HCT116 (cell line): ENCODE results near the gene CUEDC1. TPM values are rescaled to one million over a fixed set of nuclear protein-coding genes. Genes with fewer than 3 reads are reported as not detected.

Experiments
- ATAC-seq: fragments of 200-7000 bp; cut with Tn5 transposase; 2 replicates; pipeline ENCODE4 v1.9.1; 2020; ENCODE audit warnings: mild to moderate bottlenecking, moderate library complexity
- BruUV-seq: library from RNA; stranded (reverse); fragments of 400-500 nt; replicated peaks from 2 replicates; lab custom pipeline; 2021; lab: Mats Ljungman, UMichigan
- CTCF ChIA-PET: fragments of 300-600 bp; sonication (Branson Sonifier 250); formaldehyde crosslinking; loops from one replicate; lab custom pipeline; 2021; ENCODE audit warnings: antibody characterized with exemption; lab: Charles Lee
- POLR2A ChIA-PET: fragments of 300-600, 350-600 bp; sonication (Branson Sonifier 250); formaldehyde crosslinking; loops from one replicate; lab custom pipeline; 2021; ENCODE audit warnings: antibody characterized with exemption; lab: Charles Lee
- RAD21 ChIA-PET, 2 experiments: fragments of 300-600 bp; sonication (Branson Sonifier 250); formaldehyde crosslinking; loops; one replicate each; lab custom pipeline; 2023; ENCODE audit warnings: low total read pairs in 2 of 2; ENCODE audit not compliant: uncharacterized antibody in 2 of 2, unreplicated experiment in 2 of 2, low non-redundant PET in 1 of 2; lab: Charles Lee
- DNase-seq: peaks from one replicate; pipeline ENCODE4 v3.0.0-alpha.2; 2010; ENCODE audit warnings: low read depth, low spot score
- H2AFZ ChIP-seq: fragments of 200-600 bp; shearing (Covaris generic), sonication (generic); 2 replicates; pipeline ENCODE4 v1.6.1; 2017; ENCODE audit warnings: low read depth, mixed run types, mixed read lengths, antibody characterized with exemption, low read length; ENCODE audit not compliant: poor library complexity, severe bottlenecking
- H3K27ac ChIP-seq: 2 replicates; pipeline ENCODE4 v1.5.1; 2012; ENCODE audit warnings: low read depth, low read length
- H3K27me3 ChIP-seq: fragments of 200-600 bp; sonication (generic); 2 replicates; pipeline ENCODE4 v1.6.1; 2016; ENCODE audit warnings: mixed run types, low read length, mixed read lengths; ENCODE audit not compliant: insufficient read depth
- H3K36me3 ChIP-seq, 2 experiments: fragments of 200-500 bp in 1 of 2; fragments of 200-600 bp in 1 of 2; sonication (Bioruptor generic) in 1 of 2; sonication (generic) in 1 of 2; 2 replicates each; pipeline versions ENCODE4 v1.5.1 to v1.6.1; 2014 to 2016; ENCODE audit warnings: low read length in 2 of 2, inconsistent platforms in 1 of 2, mixed read lengths in 1 of 2, mixed run types in 1 of 2; ENCODE audit not compliant: insufficient read depth in 2 of 2, control insufficient read depth in 1 of 2
- H3K4me1 ChIP-seq, 2 experiments: fragments of 200-600 bp in 1 of 2; sonication (generic) in 1 of 2; 2 replicates each; pipeline versions ENCODE4 v1.5.1 to v1.6.1; 2012 to 2017; ENCODE audit warnings: low read length in 2 of 2, inconsistent platforms in 1 of 2, mild to moderate bottlenecking in 1 of 2, mixed read lengths in 1 of 2, mixed run types in 1 of 2, moderate library complexity in 1 of 2; ENCODE audit not compliant: insufficient read depth in 2 of 2, control insufficient read depth in 1 of 2
- H3K4me2 ChIP-seq: fragments of 200-600 bp; sonication (generic); 2 replicates; pipeline ENCODE4 v1.6.1; 2017; ENCODE audit warnings: mixed run types, low read length, mixed read lengths
- H3K4me3 ChIP-seq, 2 experiments: fragments of 200-600 bp in 1 of 2; sonication (generic) in 1 of 2; replicated peaks in 1 of 2; 2 replicates each; pipeline ENCODE4 v1.5.1; 2011 to 2016; ENCODE audit warnings: low read length in 2 of 2, control low read depth in 1 of 2, low read depth in 1 of 2, mild to moderate bottlenecking in 1 of 2, mixed read lengths in 1 of 2, mixed run types in 1 of 2
- H3K79me2 ChIP-seq: fragments of 200-600 bp; sonication (generic); 2 replicates; pipeline ENCODE4 v1.6.1; 2017; ENCODE audit warnings: mild to moderate bottlenecking, mixed run types, low read length, moderate library complexity, mixed read lengths; ENCODE audit not compliant: insufficient read depth
- H3K9ac ChIP-seq: fragments of 200-600 bp; sonication (generic); 2 replicates; pipeline ENCODE4 v1.6.1; 2016; ENCODE audit warnings: low read length, mixed read lengths
- H3K9me2 ChIP-seq: fragments of 200-600 bp; sonication (generic), shearing (Covaris generic); 2 replicates; pipeline ENCODE4 v1.6.1; 2017; ENCODE audit warnings: mixed run types, mild to moderate bottlenecking, moderate library complexity; ENCODE audit not compliant: insufficient read depth
- H3K9me3 ChIP-seq, 2 experiments: fragments of 200-500 bp in 1 of 2; fragments of 200-600 bp in 1 of 2; sonication (Bioruptor generic) in 1 of 2; sonication (generic) in 1 of 2; 2 replicates each; pipeline ENCODE4 v1.6.1; 2014 to 2017; ENCODE audit warnings: low read length in 2 of 2, mixed read lengths in 2 of 2, inconsistent platforms in 1 of 2, low read depth in 1 of 2, mild to moderate bottlenecking in 1 of 2, mixed run types in 1 of 2, moderate library complexity in 1 of 2; ENCODE audit not compliant: control insufficient read depth in 1 of 2, insufficient read depth in 1 of 2
- H4K20me1 ChIP-seq: fragments of 200-600 bp; sonication (generic), shearing (Covaris generic); 2 replicates; pipeline ENCODE4 v1.6.1; 2017; ENCODE audit warnings: mixed run types, mild to moderate bottlenecking, moderate library complexity; ENCODE audit not compliant: insufficient read depth
- CBX3 ChIP-seq: IDR thresholded peaks from 2 replicates; pipeline ENCODE4 v1.6.1; 2012; ENCODE audit warnings: low read depth
- EGR1 ChIP-seq: IDR thresholded peaks from 2 replicates; pipeline ENCODE4 v1.6.1; 2012; ENCODE audit warnings: low read depth
- FOSL1 ChIP-seq: IDR thresholded peaks from 2 replicates; pipeline ENCODE4 v1.6.1; 2012; ENCODE audit warnings: low read depth
- POLR2AphosphoS5 ChIP-seq: IDR thresholded peaks from 2 replicates; pipeline ENCODE4 v1.6.1; 2011; ENCODE audit warnings: mild to moderate bottlenecking, low read depth, low read length, moderate library complexity
- RAD21 ChIP-seq: IDR thresholded peaks from 2 replicates; pipeline ENCODE4 v1.6.1; 2012; ENCODE audit warnings: low read depth, mild to moderate bottlenecking
- SP1 ChIP-seq: IDR thresholded peaks from 2 replicates; pipeline ENCODE4 v1.6.1; 2012; ENCODE audit warnings: low read depth
- SRF ChIP-seq: IDR thresholded peaks from 2 replicates; pipeline ENCODE4 v1.6.1; 2012; ENCODE audit warnings: low read depth
- TCF7L2 ChIP-seq: IDR thresholded peaks from 2 replicates; pipeline ENCODE4 v1.7.0; 2011; ENCODE audit warnings: borderline replicate concordance, inconsistent platforms; ENCODE audit not compliant: insufficient read depth, insufficient read length; ENCODE audit errors: extremely low read depth
- YY1 ChIP-seq: IDR thresholded peaks from 2 replicates; pipeline ENCODE4 v1.6.1; 2011; ENCODE audit warnings: low read length, low read depth, moderate library complexity, mild to moderate bottlenecking; ENCODE audit not compliant: insufficient replicate concordance; ENCODE audit errors: extremely low read depth
- ZNF274 ChIP-seq: fragments of 200-500 bp; sonication (Bioruptor generic); IDR thresholded peaks from 2 replicates; pipeline ENCODE4 v1.6.1; 2014; ENCODE audit warnings: mild to moderate bottlenecking, low read depth, low read length, inconsistent platforms
- intact Hi-C: fragments of 100-400 bp; cut with micrococcal nuclease; formaldehyde crosslinking; loops from 2 replicates; pipeline ENCODE4 v1.10.0; 2022
- total RNA-seq: library from RNA; stranded (reverse); gene quantifications from one replicate; pipeline ENCODE4 v1.2.1, GENCODE V29; 2021; ENCODE audit not compliant: unreplicated experiment
- TF ChIP-seq, protein P1 (sequence below): IDR thresholded peaks from 2 replicates; pipeline ENCODE4 v1.6.1; 2011; ENCODE audit warnings: mild to moderate bottlenecking, low read length, moderate library complexity; ENCODE audit not compliant: insufficient replicate concordance; ENCODE audit errors: extremely low read depth
- TF ChIP-seq, protein P2 (sequence below): IDR thresholded peaks from 2 replicates; pipeline ENCODE4 v1.6.1; 2012

The CUEDC1 gene
- total RNA-seq, 1 experiment from 2014 or later, result 60.2 TPM

DNA sequence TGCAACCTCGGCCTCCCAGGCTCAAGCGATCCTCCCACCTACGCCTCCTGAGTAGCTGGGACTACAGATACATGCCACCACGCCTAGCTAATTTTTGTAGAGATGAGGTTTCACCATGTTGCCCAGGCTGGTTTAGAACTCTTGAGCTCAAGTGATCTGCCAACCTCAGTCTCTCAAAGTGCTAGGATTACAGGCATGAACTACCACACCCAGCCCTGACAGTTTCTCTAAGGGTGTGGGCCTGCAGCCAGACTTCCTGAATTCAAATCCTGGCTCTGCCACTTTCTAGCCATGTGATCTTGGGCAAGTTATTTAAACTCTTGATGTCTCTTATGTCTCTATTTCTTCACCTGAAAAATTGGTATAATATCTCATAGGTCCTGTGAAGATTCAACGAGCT, 5.6 kb downstream of the CUEDC1 start (continued):
- TF ChIP-seq SP1 (no peak), EGR1 (no peak), CBX3 (no peak), ZNF274 (no peak), SRF (no peak), RAD21 (no peak)

DNA sequence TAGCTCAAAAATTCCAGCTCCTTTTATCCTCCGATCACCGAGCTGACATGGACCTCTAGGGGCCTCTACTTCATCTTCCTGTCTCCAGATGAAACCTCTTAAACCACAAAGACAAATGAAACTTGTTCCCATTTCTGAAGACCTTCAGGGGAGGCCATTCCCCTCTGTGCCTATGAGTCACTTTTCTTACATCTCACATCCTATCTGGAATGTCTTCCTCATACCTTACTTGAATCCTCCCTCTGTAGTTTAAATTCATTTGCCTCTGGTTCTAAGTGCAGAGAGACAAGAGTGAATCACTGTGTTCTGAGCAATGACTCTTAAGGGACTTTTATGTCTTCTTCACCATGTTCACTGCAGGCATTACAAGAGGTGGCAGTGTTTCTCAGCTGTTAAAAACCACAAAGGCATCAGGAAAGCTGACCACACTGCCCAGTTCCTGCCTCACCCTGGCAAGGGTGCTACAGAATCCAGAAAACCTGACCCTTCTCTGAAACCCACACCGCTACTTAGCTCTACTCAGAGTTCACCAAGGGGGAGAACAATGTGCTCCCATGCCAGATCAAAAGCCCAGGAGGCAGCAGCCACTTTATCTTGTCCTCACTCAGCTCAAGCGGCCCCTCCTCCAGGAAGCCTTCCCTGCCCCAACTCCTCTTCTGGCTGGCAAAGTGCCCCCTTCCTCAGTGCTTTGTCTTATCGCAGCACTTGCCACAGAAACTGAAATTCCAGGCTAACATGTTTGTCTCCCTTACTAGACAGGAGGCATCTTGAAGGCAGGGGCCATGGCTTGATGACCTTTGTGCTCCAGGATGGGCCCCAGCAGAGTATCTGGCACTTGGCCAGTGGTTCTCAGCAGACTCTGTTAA, 6.4 kb downstream of the CUEDC1 start:
- Histone ChIP-seq H3K9ac (peak overlapping the region; percentile 63), H3K4me2 (peak overlapping the region; percentile 74), H3K36me3 (peaks cover 0 to 5% of the 10 kb centered on the region in 2 experiments; a peak in 1 of 4 replicates), H3K79me2 (peaks cover 84% of the 10 kb centered on the region), H3K9me3 (no peaks in the 10 kb centered on the region), H3K4me3 (peak overlapping the region; percentile 2 to 45; a peak in 2 of 4 replicates), H2AFZ (no peak overlapping the region), H3K9me2 (no peaks in the 10 kb centered on the region), H3K4me1 (peaks cover 91 to 98% of the 10 kb centered on the region in 2 experiments), H3K27ac (peak overlapping the region; percentile 97)
- TSS peak; percentile 68 for BruUV-seq
- DNase-seq (peak; percentile 100), ATAC-seq (peak; percentile 77)
- POLR2A ChIA-PET, result interaction anchor here (0.6 to 3.1 kb wide), 22 partner anchors 7 to 209 kb away, joined by 3 to 11 read pairs (median 5); partner anchors contain the start of genes DYNLL2 and SRSF1
- RAD21 ChIA-PET, result interaction anchor here (0.7 to 2.0 kb wide), 10 partner anchors 9 to 97 kb away, joined by 3 to 18 read pairs (median 4); partner anchors contain the start of gene VEZF1 (in 1 of the 2)
- TF ChIP-seq, protein P1, sequence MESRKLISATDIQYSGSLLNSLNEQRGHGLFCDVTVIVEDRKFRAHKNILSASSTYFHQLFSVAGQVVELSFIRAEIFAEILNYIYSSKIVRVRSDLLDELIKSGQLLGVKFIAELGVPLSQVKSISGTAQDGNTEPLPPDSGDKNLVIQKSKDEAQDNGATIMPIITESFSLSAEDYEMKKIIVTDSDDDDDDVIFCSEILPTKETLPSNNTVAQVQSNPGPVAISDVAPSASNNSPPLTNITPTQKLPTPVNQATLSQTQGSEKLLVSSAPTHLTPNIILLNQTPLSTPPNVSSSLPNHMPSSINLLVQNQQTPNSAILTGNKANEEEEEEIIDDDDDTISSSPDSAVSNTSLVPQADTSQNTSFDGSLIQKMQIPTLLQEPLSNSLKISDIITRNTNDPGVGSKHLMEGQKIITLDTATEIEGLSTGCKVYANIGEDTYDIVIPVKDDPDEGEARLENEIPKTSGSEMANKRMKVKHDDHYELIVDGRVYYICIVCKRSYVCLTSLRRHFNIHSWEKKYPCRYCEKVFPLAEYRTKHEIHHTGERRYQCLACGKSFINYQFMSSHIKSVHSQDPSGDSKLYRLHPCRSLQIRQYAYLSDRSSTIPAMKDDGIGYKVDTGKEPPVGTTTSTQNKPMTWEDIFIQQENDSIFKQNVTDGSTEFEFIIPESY, result peak; percentile 63
- TF ChIP-seq, protein P2, sequence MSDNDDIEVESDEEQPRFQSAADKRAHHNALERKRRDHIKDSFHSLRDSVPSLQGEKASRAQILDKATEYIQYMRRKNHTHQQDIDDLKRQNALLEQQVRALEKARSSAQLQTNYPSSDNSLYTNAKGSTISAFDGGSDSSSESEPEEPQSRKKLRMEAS, result no peak
- peak; percentile 65 for TF ChIP-seq TCF7L2
- TF ChIP-seq FOSL1, result no peak
- peak; percentile 47; the same call in 1 of the 2 replicates for TF ChIP-seq POLR2AphosphoS5
- peak; percentile 82 for TF ChIP-seq YY1
- TF ChIP-seq, all 23 proteins: peak for 4
- Histone ChIP-seq H3K27me3 (no peaks in the 10 kb centered on the region), H4K20me1 (no peaks in the 10 kb centered on the region)
- intact Hi-C loops, result loop anchor here (2.0 kb wide), 2 partner anchors 38 to 80 kb away; no protein-coding TSS in a partner anchor
- CTCF ChIA-PET, result interaction anchor here (1.5 to 2.8 kb wide), 4 partner anchors 50 to 89 kb away, joined by 5 to 12 read pairs (median 6); no protein-coding TSS in a partner anchor
